GM20000 (cell line): ENCODE measurements around the gene IQCM.
"Not testable (repeated sequence)": the region's sequence is repeated elsewhere in the genome, so short reads cannot be mapped to it uniquely, and the experiment has no call there.

Source experiments
- DNase-seq: peaks from one replicate; pipeline ENCODE4 v3.0.0; 2012; ENCODE audit warnings: low spot score
- CTCF ChIP-seq: IDR thresholded peaks from 2 replicates; pipeline ENCODE4 v1.5.1; 2012; ENCODE audit warnings: mild to moderate bottlenecking, control low read depth; ENCODE audit errors: extremely low read depth, missing control alignments

IQCM gene

GRCh38 chr4:149370002-149370401 is 445.6 kb downstream of the IQCM start:
- TF ChIP-seq CTCF, result no peak

GRCh38 chr4:149353241-149353640 is 462.4 kb downstream of the IQCM start:
- TF ChIP-seq CTCF, result no peak
- no peak for DNase-seq

More at GRCh38 chr4:149370002-149370401, 445.6 kb downstream of the IQCM start:
- DNase-seq, result no peak

- no peak for DNase-seq
- no peak for TF ChIP-seq CTCF
Measured at GRCh38 chr4:149349541-149349940, 466.1 kb downstream of the IQCM start.

GRCh38 chr4:149347139-149347538 is 468.5 kb downstream of the IQCM start:
- no peak for DNase-seq

GRCh38 chr4:149345424-149345823 is 470.2 kb downstream of the IQCM start:
- no peak for DNase-seq
- no peak for TF ChIP-seq CTCF

More at GRCh38 chr4:149347139-149347538, 468.5 kb downstream of the IQCM start:
- TF ChIP-seq CTCF, result no peak

GRCh38 chr4:149344436-149344835 is 471.2 kb downstream of the IQCM start:
- DNase-seq, result no peak
- no peak for TF ChIP-seq CTCF

- no peak for DNase-seq
- TF ChIP-seq CTCF, result no peak
Measured at GRCh38 chr4:149343614-149344013, 472.0 kb downstream of the IQCM start.

GRCh38 chr4:149341117-149341516 is 474.5 kb downstream of the IQCM start:
- DNase-seq, result not testable (repeated sequence)
